Natural killer cell (primary cell): ENCODE results near the gene SERGEF. TPM values are rescaled to one million over a fixed set of nuclear protein-coding genes. Genes with fewer than 3 reads are reported as not detected.

Experiments
- ATAC-seq, 3 donors: fragments of 150-1000 bp in 2 of 3; fragments of 200-7000 bp in 1 of 3; cut with Tn5 transposase; 1 replicate in 1 of 3; 2 replicates in 2 of 3; pipeline ENCODE4 v1.10.0; 2021; ENCODE audit warnings: mild to moderate bottlenecking in 2 of 3, moderate library complexity in 2 of 3
- DNase-seq, 2 donors: peaks; one replicate each; pipeline versions ENCODE4 v3.0.0 to v3.0.0-alpha.2; 2013 to 2021; ENCODE audit warnings: mixed read lengths in 1 of 2
- H3K27ac ChIP-seq: one replicate; pipeline ENCODE4 v1.5.1; 2013; ENCODE audit warnings: mild to moderate bottlenecking, low read length
- H3K27me3 ChIP-seq: one replicate; pipeline ENCODE4 v1.6.1; 2013; ENCODE audit warnings: low read length; ENCODE audit not compliant: control insufficient read depth, insufficient read depth
- H3K36me3 ChIP-seq: one replicate; pipeline ENCODE4 v1.6.1; 2013; ENCODE audit warnings: low read length; ENCODE audit not compliant: control insufficient read depth, insufficient read depth
- H3K4me1 ChIP-seq: one replicate; pipeline ENCODE4 v1.6.1; 2013; ENCODE audit warnings: low read length; ENCODE audit not compliant: control insufficient read depth, insufficient read depth
- H3K4me3 ChIP-seq: one replicate; pipeline ENCODE4 v1.5.1; 2013; ENCODE audit warnings: low read length
- H3K9me3 ChIP-seq: one replicate; pipeline ENCODE4 v1.6.1; 2013; ENCODE audit warnings: low read length; ENCODE audit not compliant: control insufficient read depth, insufficient read depth
- H3K27ac Mint-ChIP-seq, 2 donors: one replicate each; pipeline ENCODE4 v1.8.0; 2022; ENCODE audit warnings: mild to moderate bottlenecking in 2 of 2, mixed read lengths in 2 of 2, moderate library complexity in 1 of 2
- H3K27me3 Mint-ChIP-seq, 2 donors: one replicate each; pipeline ENCODE4 v1.8.0; 2022; ENCODE audit warnings: low read depth in 2 of 2, mixed read lengths in 2 of 2
- H3K36me3 Mint-ChIP-seq: one replicate; pipeline ENCODE4 v1.8.0; 2022; ENCODE audit warnings: mixed read lengths
- H3K4me1 Mint-ChIP-seq, 2 donors: one replicate each; pipeline ENCODE4 v1.8.0; 2022; ENCODE audit warnings: mixed read lengths in 2 of 2
- H3K4me3 Mint-ChIP-seq: one replicate; pipeline ENCODE4 v1.8.0; 2022; ENCODE audit warnings: mild to moderate bottlenecking, moderate library complexity, mixed read lengths
- H3K9me3 Mint-ChIP-seq, 2 donors: one replicate each; pipeline ENCODE4 v1.8.0; 2022; ENCODE audit warnings: mixed read lengths in 2 of 2
- CTCF ChIP-seq: fragments of 200-600 bp; IDR thresholded peaks from one replicate; pipeline ENCODE4 v1.8.0; 2022; ENCODE audit warnings: antibody characterized with exemption
- WGBS: methylation state at CpG from one replicate; pipeline ENCODE4 v1.1.7; 2013; ENCODE audit warnings: missing lambda C conversion rate; ENCODE audit not compliant: insufficient coverage; 5-methylcytosine and 5-hydroxymethylcytosine counted together
- intact Hi-C: fragments of 100-400 bp; cut with micrococcal nuclease; formaldehyde crosslinking; loops from one replicate; pipeline ENCODE4 v1.14.2; 2022
- total RNA-seq, 4 donors: library from RNA; stranded (reverse); fragments of 120-200 nt in 1 of 4; gene quantifications; one replicate each; pipeline versions ENCODE4 v1.2.3 to v1.2.4, GENCODE V29; 2013 to 2022

The SERGEF gene
- total RNA-seq, 3 donors from 2014 or later (not counting 1 experiment from before 2014, with no cell fraction given) = 67.5 to 78.6 (median 69.4) TPM

- no peaks in the 10 kb centered on the region for H3K9me3 ChIP-seq
- peaks cover 20% of the 10 kb centered on the region for H3K36me3 ChIP-seq
- ATAC-seq (peak; percentile 53 to 75 (median 70)), DNase-seq (peak in 1 of 2 donors; percentile 63)
- no peak overlapping the region for H3K4me3 ChIP-seq
- Mint-ChIP-seq H3K4me1 (peaks cover 5 to 6% of the 10 kb centered on the region in 2 donors), H3K27ac (no peak overlapping the region), H3K9me3 (no peaks in the 10 kb centered on the region), H3K4me3 (no peak overlapping the region), H3K27me3 (no peaks in the 10 kb centered on the region), H3K36me3 (peaks cover 6% of the 10 kb centered on the region)
- no peak overlapping the region for H3K27ac ChIP-seq
- no peaks in the 10 kb centered on the region for H3K27me3 ChIP-seq
- intact Hi-C loops = loop anchor here (1.0 to 2.0 kb wide), 2 partner anchors 249 to 381 kb away; no protein-coding TSS in a partner anchor
- no peaks in the 10 kb centered on the region for H3K4me1 ChIP-seq
- WGBS = 35% methylated on average over 6 of the region's 7 CpGs
- peak; percentile 90 for TF ChIP-seq CTCF
Measured at GRCh38 chr11:17979770-17980371, 33.0 kb downstream of the SERGEF start.

GRCh38 chr11:17978553-17979287, 34.1 kb downstream of the SERGEF start:
- H3K36me3 Mint-ChIP-seq = no peaks in the 10 kb centered on the region
- H3K36me3 ChIP-seq = peaks cover 11% of the 10 kb centered on the region
- H3K27ac Mint-ChIP-seq = no peak overlapping the region
- peaks cover 5 to 6% of the 10 kb centered on the region in 2 donors for H3K4me1 Mint-ChIP-seq
- no peaks in the 10 kb centered on the region for H3K9me3 ChIP-seq
- intact Hi-C loops = loop anchor here (1.0 to 2.0 kb wide), 2 partner anchors 247 to 380 kb away; no protein-coding TSS in a partner anchor
- 85% methylated on average over 5 of the region's 5 CpGs for WGBS
- H3K27me3 ChIP-seq = no peaks in the 10 kb centered on the region
- no peak overlapping the region for H3K4me3 Mint-ChIP-seq
- no peak overlapping the region for H3K4me3 ChIP-seq
- no peak overlapping the region for H3K27ac ChIP-seq
- H3K9me3 Mint-ChIP-seq = no peaks in the 10 kb centered on the region
- no peak for TF ChIP-seq CTCF
- no peaks in the 10 kb centered on the region for H3K27me3 Mint-ChIP-seq
- DNase-seq = peak in 1 of 2 donors; percentile 19
- H3K4me1 ChIP-seq = no peaks in the 10 kb centered on the region
- ATAC-seq = no peak

- intact Hi-C loops = no loop called here
- H3K9me3 Mint-ChIP-seq = no peaks in the 10 kb centered on the region
Measured at GRCh38 chr11:17976651-17977050, 36.2 kb downstream of the SERGEF start.

More at GRCh38 chr11:17976651-17977050, 36.2 kb downstream of the SERGEF start:
- H3K9me3 ChIP-seq = no peaks in the 10 kb centered on the region
- 86% methylated on average over 1 of the region's 1 CpG for WGBS
- no peak for TF ChIP-seq CTCF
- Mint-ChIP-seq H3K4me3 (no peak overlapping the region), H3K36me3 (peaks cover 3% of the 10 kb centered on the region), H3K27me3 (no peaks in the 10 kb centered on the region), H3K4me1 (peaks cover 5 to 6% of the 10 kb centered on the region in 2 donors), H3K27ac (no peak overlapping the region)
- H3K4me1 ChIP-seq = no peaks in the 10 kb centered on the region
- no peak overlapping the region for H3K27ac ChIP-seq
- H3K4me3 ChIP-seq = no peak overlapping the region
- DNase-seq (no peak), ATAC-seq (no peak)
- peaks cover 14% of the 10 kb centered on the region for H3K36me3 ChIP-seq
- no peaks in the 10 kb centered on the region for H3K27me3 ChIP-seq
